Liver (tissue), 9 donors: Measurements from ENCODE around the gene CASP14. TPM values are rescaled to one million over a fixed set of nuclear protein-coding genes. Genes with fewer than 3 reads are reported as not detected.

Experiments used
- DNase-seq: peaks from one replicate; pipeline ENCODE4 v3.0.0-alpha.2; 2017; ENCODE audit warnings: low spot score
- H3K27ac ChIP-seq, 2 donors: one replicate each; pipeline ENCODE4 v1.7.0; 2013; ENCODE audit warnings: inconsistent platforms in 2 of 2, low read length in 2 of 2, control low read depth in 1 of 2, low read depth in 1 of 2, mild to moderate bottlenecking in 1 of 2
- H3K27me3 ChIP-seq, 4 donors: one replicate each; pipeline versions ENCODE4 v1.6.1 to v1.7.0; 2013; ENCODE audit warnings: low read length in 3 of 4, inconsistent platforms in 1 of 4, mild to moderate bottlenecking in 1 of 4, moderate library complexity in 1 of 4; ENCODE audit not compliant: control insufficient read depth in 4 of 4, insufficient read depth in 4 of 4
- H3K36me3 ChIP-seq, 4 donors: one replicate each; pipeline versions ENCODE4 v1.6.1 to v1.7.0; 2013; ENCODE audit warnings: low read length in 3 of 4, mild to moderate bottlenecking in 3 of 4, low read depth in 1 of 4, moderate library complexity in 1 of 4; ENCODE audit not compliant: control insufficient read depth in 4 of 4, insufficient read depth in 3 of 4
- H3K4me1 ChIP-seq, 4 donors: one replicate each; pipeline versions ENCODE4 v1.6.1 to v1.7.0; 2013; ENCODE audit warnings: low read length in 3 of 4, mild to moderate bottlenecking in 3 of 4, moderate library complexity in 1 of 4; ENCODE audit not compliant: control insufficient read depth in 4 of 4, insufficient read depth in 4 of 4
- H3K4me3 ChIP-seq, 3 donors: one replicate each; pipeline versions ENCODE4 v1.6.1 to v1.7.0; 2013; ENCODE audit warnings: low read length in 3 of 3, control low read depth in 1 of 3, low read depth in 1 of 3, mild to moderate bottlenecking in 1 of 3
- H3K9ac ChIP-seq, 2 donors: one replicate each; pipeline ENCODE4 v1.7.0; 2013; ENCODE audit warnings: low read length in 2 of 2, mild to moderate bottlenecking in 2 of 2, moderate library complexity in 2 of 2, control low read depth in 1 of 2, low read depth in 1 of 2
- H3K9me3 ChIP-seq, 4 donors: one replicate each; pipeline versions ENCODE4 v1.6.1 to v1.7.0; 2013; ENCODE audit warnings: low read length in 3 of 4; ENCODE audit not compliant: control insufficient read depth in 4 of 4
- EGR1 ChIP-seq, 2 donors: IDR thresholded peaks; 2 replicates each; pipeline ENCODE4 v1.6.1; 2016 to 2018; ENCODE audit warnings: antibody characterized with exemption in 2 of 2, low read depth in 2 of 2
- FOXA2 ChIP-seq: IDR thresholded peaks from 2 replicates; pipeline ENCODE4 v1.6.1; 2016; ENCODE audit warnings: antibody characterized with exemption
- GABPA ChIP-seq, 2 donors: IDR thresholded peaks in 1 of 2; conservative IDR thresholded peaks in 1 of 2; 2 replicates each; pipeline ENCODE4 v1.6.1; 2016; ENCODE audit warnings: antibody characterized with exemption in 2 of 2, mild to moderate bottlenecking in 1 of 2, moderate library complexity in 1 of 2
- HNF4A ChIP-seq, 2 donors: conservative IDR thresholded peaks; 2 replicates each; pipeline ENCODE4 v1.6.1; 2016; ENCODE audit warnings: antibody characterized with exemption in 2 of 2, mild to moderate bottlenecking in 2 of 2
- HNF4G ChIP-seq: IDR thresholded peaks from 2 replicates; pipeline ENCODE4 v1.6.1; 2016; ENCODE audit warnings: antibody characterized with exemption
- JUND ChIP-seq, 2 donors: IDR thresholded peaks; 2 replicates each; pipeline ENCODE4 v1.6.1; 2016; ENCODE audit warnings: antibody characterized with exemption in 2 of 2
- NR2F2 ChIP-seq: IDR thresholded peaks from 2 replicates; pipeline ENCODE4 v1.6.1; 2016; ENCODE audit warnings: antibody characterized with exemption
- RAD21 ChIP-seq, 2 donors: IDR thresholded peaks; 2 replicates each; pipeline ENCODE4 v1.6.1; 2016; ENCODE audit warnings: antibody characterized with exemption in 2 of 2, mild to moderate bottlenecking in 2 of 2
- RXRA ChIP-seq, 2 donors: IDR thresholded peaks; 2 replicates each; pipeline ENCODE4 v1.6.1; 2017 to 2018; ENCODE audit warnings: antibody characterized with exemption in 2 of 2, mild to moderate bottlenecking in 1 of 2
- SP1 ChIP-seq: IDR thresholded peaks from 2 replicates; pipeline ENCODE4 v1.6.1; 2018; ENCODE audit warnings: antibody characterized with exemption, mild to moderate bottlenecking
- TAF1 ChIP-seq: conservative IDR thresholded peaks from 2 replicates; pipeline ENCODE4 v1.6.1; 2016; ENCODE audit warnings: antibody characterized with exemption, mild to moderate bottlenecking
- WGBS: extraction: QIAGEN DNeasy Blood & Tissue Kit; methylation state at CpG from one replicate; pipeline ENCODE4 v1.1.7; 2013; 5-methylcytosine and 5-hydroxymethylcytosine counted together
- polyA plus RNA-seq, 2 donors: library from polyadenylated mRNA; stranded (reverse) in 1 of 2; unstranded in 1 of 2; fragments of 200-250 nt in 1 of 2; fragments of >200 nt in 1 of 2; fragmentation: Nextera tagmentation in 1 of 2; extraction: Ambion mirVana in 1 of 2; gene quantifications; one replicate each; pipeline versions ENCODE4 v1.2.1 to v1.2.3, GENCODE V29; 2013 to 2015
- total RNA-seq, 2 donors: library from RNA; depleted of rRNA; stranded (reverse); fragments of >200 nt; gene quantifications; one replicate each; pipeline ENCODE4 v1.2.3, GENCODE V29; 2014
- TF ChIP-seq, protein P1 (sequence below): fragments of 150-350 bp; IDR thresholded peaks from 2 replicates; pipeline ENCODE4 v1.5.1; 2017; ENCODE audit warnings: improper control_type of control experiment, low read depth, low read length; ENCODE audit not compliant: missing input control
- TF ChIP-seq, protein P2 (sequence below): IDR thresholded peaks from 2 replicates; pipeline ENCODE4 v1.6.1; 2016; ENCODE audit warnings: antibody characterized with exemption
- TF ChIP-seq, protein P3 (sequence below): IDR thresholded peaks from 2 replicates; pipeline ENCODE4 v1.6.1; 2016; ENCODE audit warnings: antibody characterized with exemption, mild to moderate bottlenecking
- TF ChIP-seq, protein P4 (sequence below): IDR thresholded peaks from 2 replicates; pipeline ENCODE4 v1.6.1; 2016; ENCODE audit warnings: antibody characterized with exemption
- donor health status: healthy.
- donor health status: healthy.
- donor health status: healthy.
- donor health status: healthy.
- donor health status: healthy.

CASP14 gene, protein sequence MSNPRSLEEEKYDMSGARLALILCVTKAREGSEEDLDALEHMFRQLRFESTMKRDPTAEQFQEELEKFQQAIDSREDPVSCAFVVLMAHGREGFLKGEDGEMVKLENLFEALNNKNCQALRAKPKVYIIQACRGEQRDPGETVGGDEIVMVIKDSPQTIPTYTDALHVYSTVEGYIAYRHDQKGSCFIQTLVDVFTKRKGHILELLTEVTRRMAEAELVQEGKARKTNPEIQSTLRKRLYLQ
- total RNA-seq (not detected), polyA plus RNA-seq (not detected)

DNA sequence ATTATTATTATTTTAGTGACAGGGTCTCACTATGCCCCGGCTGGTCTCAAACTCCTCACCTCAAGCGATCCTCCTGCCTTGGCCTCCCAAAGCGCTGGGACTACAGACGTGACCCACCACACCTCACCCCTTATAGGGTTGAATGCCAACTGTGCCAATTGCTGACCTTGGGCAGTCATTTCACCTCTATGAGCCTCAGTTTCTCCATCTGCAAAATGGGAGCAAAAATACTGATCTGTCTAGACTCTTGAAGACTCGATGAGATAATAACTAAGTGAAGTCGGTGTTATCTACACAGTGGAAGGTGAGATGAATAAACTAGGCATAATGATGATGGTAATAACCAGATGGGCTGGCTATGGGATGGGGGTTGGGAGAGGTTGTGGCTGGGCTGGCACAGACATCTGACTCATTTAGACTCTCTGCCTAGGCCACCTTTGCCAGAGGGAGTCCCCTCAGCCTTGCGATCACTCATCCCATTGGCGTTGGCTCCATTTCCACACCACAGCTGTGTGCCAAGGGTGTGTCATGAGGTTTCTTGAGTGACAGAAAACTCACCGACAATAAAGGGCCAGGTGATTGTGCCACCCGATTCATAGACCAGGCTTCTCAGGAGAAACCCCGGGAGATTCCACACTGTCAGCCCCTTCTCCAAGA is at the start of gene CASP14:
Gene CASP14 (plus strand): TSS at position 596 of the 657 bp plus-strand sequence. CDS start 2,772 bp downstream, outside the sequence.
- Histone ChIP-seq H3K4me1 (no peaks in the 10 kb centered on the region), H3K27ac (no peak within 1 kb of the TSS), H3K27me3 (peaks cover 0 to 3% (median under 1%) of the 10 kb centered on the region in 4 donors), H3K36me3 (no peaks in the 10 kb centered on the region), H3K9ac (no peak within 1 kb of the TSS), H3K9me3 (no peaks in the 10 kb centered on the region), H3K4me3 (no peak within 1 kb of the TSS)
- no peak for DNase-seq
- WGBS = 86% methylated on average over 11 of the region's 11 CpGs
- TF ChIP-seq JUND (IDR thresholded peaks at IDR 0.05) = no peak
- no peak for TF ChIP-seq GABPA (IDR thresholded peaks at IDR 0.05 in 1 of 2, conservative IDR thresholded peaks at IDR 0.05 in 1 of 2)
- TF ChIP-seq, protein P1, sequence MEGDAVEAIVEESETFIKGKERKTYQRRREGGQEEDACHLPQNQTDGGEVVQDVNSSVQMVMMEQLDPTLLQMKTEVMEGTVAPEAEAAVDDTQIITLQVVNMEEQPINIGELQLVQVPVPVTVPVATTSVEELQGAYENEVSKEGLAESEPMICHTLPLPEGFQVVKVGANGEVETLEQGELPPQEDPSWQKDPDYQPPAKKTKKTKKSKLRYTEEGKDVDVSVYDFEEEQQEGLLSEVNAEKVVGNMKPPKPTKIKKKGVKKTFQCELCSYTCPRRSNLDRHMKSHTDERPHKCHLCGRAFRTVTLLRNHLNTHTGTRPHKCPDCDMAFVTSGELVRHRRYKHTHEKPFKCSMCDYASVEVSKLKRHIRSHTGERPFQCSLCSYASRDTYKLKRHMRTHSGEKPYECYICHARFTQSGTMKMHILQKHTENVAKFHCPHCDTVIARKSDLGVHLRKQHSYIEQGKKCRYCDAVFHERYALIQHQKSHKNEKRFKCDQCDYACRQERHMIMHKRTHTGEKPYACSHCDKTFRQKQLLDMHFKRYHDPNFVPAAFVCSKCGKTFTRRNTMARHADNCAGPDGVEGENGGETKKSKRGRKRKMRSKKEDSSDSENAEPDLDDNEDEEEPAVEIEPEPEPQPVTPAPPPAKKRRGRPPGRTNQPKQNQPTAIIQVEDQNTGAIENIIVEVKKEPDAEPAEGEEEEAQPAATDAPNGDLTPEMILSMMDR = no peak
- no peak for TF ChIP-seq EGR1 (IDR thresholded peaks at IDR 0.05; ENCODE audit: low read depth in 2 of 2)
- TF ChIP-seq HNF4G = no peak
- TF ChIP-seq, protein P2, sequence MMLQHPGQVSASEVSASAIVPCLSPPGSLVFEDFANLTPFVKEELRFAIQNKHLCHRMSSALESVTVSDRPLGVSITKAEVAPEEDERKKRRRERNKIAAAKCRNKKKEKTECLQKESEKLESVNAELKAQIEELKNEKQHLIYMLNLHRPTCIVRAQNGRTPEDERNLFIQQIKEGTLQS = no peak
- no peak for TF ChIP-seq FOXA2
- TF ChIP-seq TAF1 = no peak
- TF ChIP-seq SP1 = no peak

DNA sequence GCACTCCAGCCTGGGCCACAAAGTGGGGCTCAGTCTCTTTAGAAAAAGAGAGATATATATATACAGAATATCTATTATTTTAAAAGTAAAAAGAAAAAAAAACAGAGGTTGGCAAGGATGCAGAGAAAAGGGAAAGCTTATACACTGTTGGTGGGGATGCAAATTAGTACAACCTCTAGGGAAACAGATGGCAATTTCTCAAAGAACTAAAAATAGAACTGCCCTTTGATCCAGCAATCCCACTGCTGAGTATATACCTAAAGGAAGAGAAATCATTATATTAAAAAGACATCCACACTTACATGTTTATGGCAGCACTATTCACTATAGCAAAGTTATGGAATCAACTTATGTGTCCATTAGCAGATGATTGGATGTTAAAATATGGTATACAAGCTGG is 41.0 kb upstream of the CASP14 start:
- Histone ChIP-seq H3K9me3 (no peaks in the 10 kb centered on the region), H3K9ac (no peak overlapping the region), H3K36me3 (no peaks in the 10 kb centered on the region), H3K4me1 (no peaks in the 10 kb centered on the region), H3K27me3 (peaks cover 0 to 4% (median 0%) of the 10 kb centered on the region in 4 donors), H3K27ac (no peak overlapping the region), H3K4me3 (no peak overlapping the region)
- TF ChIP-seq NR2F2 (no peak), HNF4A (conservative IDR thresholded peaks at IDR 0.05) (no peak)
- no peak for DNase-seq

DNA sequence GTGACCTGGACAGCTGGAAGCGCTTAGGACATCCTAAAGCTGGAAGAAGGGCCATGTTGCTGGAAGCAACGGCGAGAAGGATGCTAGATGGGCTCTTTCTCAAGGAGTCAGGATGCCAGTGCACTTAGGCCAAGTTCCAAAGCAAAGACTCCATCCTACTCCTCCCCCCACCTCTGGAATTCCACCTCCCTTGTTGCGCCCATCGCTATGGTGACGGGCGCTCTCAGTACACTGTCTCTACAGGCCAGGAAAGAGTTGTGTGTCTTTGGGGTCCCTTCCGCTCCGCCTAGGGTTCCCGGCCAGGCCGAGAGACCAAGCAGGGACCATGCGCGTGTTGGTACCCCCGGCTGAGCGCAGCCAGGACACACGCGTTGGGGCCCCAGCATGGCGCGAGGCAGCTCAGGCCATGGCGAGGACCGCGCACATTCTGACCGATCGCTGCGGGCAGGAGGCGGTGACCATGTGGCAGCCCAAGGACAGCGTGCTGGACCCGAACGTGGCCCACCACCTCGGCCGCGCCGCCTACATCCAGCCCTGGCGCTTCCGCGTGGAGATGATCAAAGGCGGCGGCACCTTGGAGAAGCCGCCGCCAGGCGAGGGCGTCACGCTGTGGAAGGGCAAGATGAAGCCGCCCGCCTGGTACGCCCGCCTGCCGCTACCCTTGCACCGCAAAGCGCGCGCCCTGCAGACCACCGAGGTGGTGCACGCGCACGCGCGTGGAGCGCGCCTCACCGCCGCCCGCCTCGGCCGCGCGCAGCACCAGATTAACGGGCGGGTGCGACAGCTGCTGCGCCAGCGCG is 38.6 kb upstream of the CASP14 start:
- Histone ChIP-seq H3K4me1 (no peaks in the 10 kb centered on the region), H3K9ac (no peak overlapping the region), H3K9me3 (no peaks in the 10 kb centered on the region), H3K36me3 (no peaks in the 10 kb centered on the region), H3K27ac (no peak overlapping the region), H3K27me3 (peaks cover 0 to 4% (median 0%) of the 10 kb centered on the region in 4 donors), H3K4me3 (no peak overlapping the region)
- no peak for DNase-seq
- TF ChIP-seq, protein P3, sequence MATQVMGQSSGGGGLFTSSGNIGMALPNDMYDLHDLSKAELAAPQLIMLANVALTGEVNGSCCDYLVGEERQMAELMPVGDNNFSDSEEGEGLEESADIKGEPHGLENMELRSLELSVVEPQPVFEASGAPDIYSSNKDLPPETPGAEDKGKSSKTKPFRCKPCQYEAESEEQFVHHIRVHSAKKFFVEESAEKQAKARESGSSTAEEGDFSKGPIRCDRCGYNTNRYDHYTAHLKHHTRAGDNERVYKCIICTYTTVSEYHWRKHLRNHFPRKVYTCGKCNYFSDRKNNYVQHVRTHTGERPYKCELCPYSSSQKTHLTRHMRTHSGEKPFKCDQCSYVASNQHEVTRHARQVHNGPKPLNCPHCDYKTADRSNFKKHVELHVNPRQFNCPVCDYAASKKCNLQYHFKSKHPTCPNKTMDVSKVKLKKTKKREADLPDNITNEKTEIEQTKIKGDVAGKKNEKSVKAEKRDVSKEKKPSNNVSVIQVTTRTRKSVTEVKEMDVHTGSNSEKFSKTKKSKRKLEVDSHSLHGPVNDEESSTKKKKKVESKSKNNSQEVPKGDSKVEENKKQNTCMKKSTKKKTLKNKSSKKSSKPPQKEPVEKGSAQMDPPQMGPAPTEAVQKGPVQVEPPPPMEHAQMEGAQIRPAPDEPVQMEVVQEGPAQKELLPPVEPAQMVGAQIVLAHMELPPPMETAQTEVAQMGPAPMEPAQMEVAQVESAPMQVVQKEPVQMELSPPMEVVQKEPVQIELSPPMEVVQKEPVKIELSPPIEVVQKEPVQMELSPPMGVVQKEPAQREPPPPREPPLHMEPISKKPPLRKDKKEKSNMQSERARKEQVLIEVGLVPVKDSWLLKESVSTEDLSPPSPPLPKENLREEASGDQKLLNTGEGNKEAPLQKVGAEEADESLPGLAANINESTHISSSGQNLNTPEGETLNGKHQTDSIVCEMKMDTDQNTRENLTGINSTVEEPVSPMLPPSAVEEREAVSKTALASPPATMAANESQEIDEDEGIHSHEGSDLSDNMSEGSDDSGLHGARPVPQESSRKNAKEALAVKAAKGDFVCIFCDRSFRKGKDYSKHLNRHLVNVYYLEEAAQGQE = no peak
- TF ChIP-seq NR2F2 (no peak), RAD21 (IDR thresholded peaks at IDR 0.05) (no peak), HNF4A (conservative IDR thresholded peaks at IDR 0.05) (no peak), JUND (IDR thresholded peaks at IDR 0.05) (no peak), EGR1 (IDR thresholded peaks at IDR 0.05; ENCODE audit: low read depth in 2 of 2) (no peak), RXRA (IDR thresholded peaks at IDR 0.05) (no peak), GABPA (IDR thresholded peaks at IDR 0.05 in 1 of 2, conservative IDR thresholded peaks at IDR 0.05 in 1 of 2) (no peak), TAF1 (no peak), FOXA2 (no peak), HNF4G (no peak)
- TF ChIP-seq, protein P1 = no peak
- TF ChIP-seq, protein P4, sequence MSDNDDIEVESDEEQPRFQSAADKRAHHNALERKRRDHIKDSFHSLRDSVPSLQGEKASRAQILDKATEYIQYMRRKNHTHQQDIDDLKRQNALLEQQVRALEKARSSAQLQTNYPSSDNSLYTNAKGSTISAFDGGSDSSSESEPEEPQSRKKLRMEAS = no peak
- TF ChIP-seq, protein P2 = no peak
- WGBS = 6% methylated on average over 73 of the region's 73 CpGs
